Mesodermal cell (in vitro differentiated cells): ENCODE measurements around the gene PDE1A.

Experiments
- H3K27ac ChIP-seq: 2 replicates; pipeline ENCODE4 v1.7.0; 2013; ENCODE audit warnings: mild to moderate bottlenecking, low read depth, low read length, moderate library complexity; ENCODE audit not compliant: severe bottlenecking
- H3K36me3 ChIP-seq: 2 replicates; pipeline ENCODE4 v1.7.1; 2013; ENCODE audit warnings: mild to moderate bottlenecking, low read length, moderate library complexity; ENCODE audit not compliant: control insufficient read depth, insufficient read depth
- H3K4me1 ChIP-seq: one replicate; pipeline ENCODE4 v1.7.1; 2013; ENCODE audit warnings: mild to moderate bottlenecking, low read length; ENCODE audit not compliant: insufficient read depth, control insufficient read depth, poor library complexity, severe bottlenecking
- H3K4me3 ChIP-seq: 2 replicates; pipeline ENCODE4 v1.7.0; 2013; ENCODE audit warnings: low read length, control low read depth, mild to moderate bottlenecking; ENCODE audit not compliant: insufficient read depth, poor library complexity, severe bottlenecking; ENCODE audit errors: extremely low read depth
- H3K9me3 ChIP-seq: 2 replicates; pipeline ENCODE4 v1.7.1; 2013; ENCODE audit warnings: mild to moderate bottlenecking, low read length, moderate library complexity; ENCODE audit not compliant: control insufficient read depth
- WGBS, 2 experiments: methylation state at CpG; one replicate each; pipeline ENCODE4 v1.1.5; 2013; ENCODE audit warnings: missing lambda C conversion rate in 2 of 2; ENCODE audit not compliant: insufficient coverage in 2 of 2; 5-methylcytosine and 5-hydroxymethylcytosine counted together

PDE1A gene

GRCh38 chr2:182144041-182144775 is 282.6 kb downstream of the PDE1A start:
- Histone ChIP-seq H3K9me3 (no peaks in the 10 kb centered on the region), H3K27ac (peak overlapping the region; percentile 83)
- 82 to 93% methylated on average over 3 to 7 of the region's 7 CpGs for WGBS, 2 experiments

GRCh38 chr2:182142062-182142461 is 284.8 kb downstream of the PDE1A start:
- Histone ChIP-seq H3K36me3 (no peaks in the 10 kb centered on the region), H3K4me3 (no peak overlapping the region), H3K27ac (no peak overlapping the region), H3K9me3 (no peaks in the 10 kb centered on the region), H3K4me1 (peaks cover 10% of the 10 kb centered on the region)
- WGBS, 2 experiments: 92 to 96% methylated on average over 6 of the region's 6 CpGs

More at GRCh38 chr2:182144041-182144775, 282.6 kb downstream of the PDE1A start:
- H3K36me3 ChIP-seq: no peaks in the 10 kb centered on the region
- H3K4me3 ChIP-seq: no peak overlapping the region
- H3K4me1 ChIP-seq: peaks cover 10% of the 10 kb centered on the region

DNA sequence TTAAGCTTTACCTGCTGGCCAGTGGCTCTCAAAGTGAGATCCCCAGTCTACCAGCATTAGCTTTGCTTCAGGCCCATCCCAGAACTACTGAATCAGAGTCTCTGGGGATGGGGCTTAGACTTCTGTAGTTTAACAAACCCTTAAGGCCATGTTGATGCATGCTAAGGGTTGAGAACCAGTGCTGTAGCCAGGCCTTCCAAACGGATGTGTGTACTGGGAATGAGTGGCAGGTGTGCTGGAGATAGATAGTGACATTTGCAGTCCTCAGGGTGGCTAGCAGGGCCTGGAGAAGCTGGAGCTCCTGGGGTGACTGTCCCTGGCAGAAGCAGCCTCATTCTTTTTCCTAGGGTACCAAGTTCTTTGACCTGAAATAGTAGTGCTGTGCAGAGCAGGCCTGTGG is 292.6 kb downstream of the PDE1A start:
- Histone ChIP-seq H3K27ac (no peak overlapping the region), H3K9me3 (no peaks in the 10 kb centered on the region), H3K4me1 (no peaks in the 10 kb centered on the region), H3K36me3 (no peaks in the 10 kb centered on the region), H3K4me3 (no peak overlapping the region)
- 86 to 92% methylated on average over 1 of the region's 1 CpG for whole genome bisulfite sequencing, 2 experiments

- WGBS, 2 experiments: no CpG with 5 or more reads among the region's 1 CpG
These were observed 293.5 kb downstream of the PDE1A start for GRCh38 chr2:182133195-182133891.

DNA sequence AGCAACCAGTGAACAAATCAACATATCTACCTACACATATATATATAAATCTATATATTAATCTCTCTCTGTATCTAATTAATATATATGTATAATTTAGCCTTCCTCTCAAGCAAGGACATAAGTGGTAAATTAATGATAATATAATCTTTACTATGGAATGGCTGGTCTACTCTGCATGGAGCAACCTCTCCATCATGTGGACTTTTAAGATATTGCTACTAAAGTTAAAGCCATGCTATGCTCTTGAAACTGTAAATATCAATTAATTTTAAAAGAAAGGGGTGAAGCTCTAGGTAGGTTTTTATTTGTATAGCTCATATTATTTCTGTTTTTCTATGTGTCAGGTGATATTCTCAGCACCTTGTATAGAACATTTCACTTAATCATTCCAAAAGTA is 294.2 kb downstream of the PDE1A start:
- Histone ChIP-seq H3K4me1 (no peaks in the 10 kb centered on the region), H3K4me3 (no peak overlapping the region), H3K36me3 (no peaks in the 10 kb centered on the region), H3K27ac (no peak overlapping the region), H3K9me3 (no peaks in the 10 kb centered on the region)

More at GRCh38 chr2:182133195-182133891, 293.5 kb downstream of the PDE1A start:
- Histone ChIP-seq H3K27ac (no peak overlapping the region), H3K9me3 (no peaks in the 10 kb centered on the region), H3K36me3 (no peaks in the 10 kb centered on the region), H3K4me3 (no peak overlapping the region), H3K4me1 (no peaks in the 10 kb centered on the region)

DNA sequence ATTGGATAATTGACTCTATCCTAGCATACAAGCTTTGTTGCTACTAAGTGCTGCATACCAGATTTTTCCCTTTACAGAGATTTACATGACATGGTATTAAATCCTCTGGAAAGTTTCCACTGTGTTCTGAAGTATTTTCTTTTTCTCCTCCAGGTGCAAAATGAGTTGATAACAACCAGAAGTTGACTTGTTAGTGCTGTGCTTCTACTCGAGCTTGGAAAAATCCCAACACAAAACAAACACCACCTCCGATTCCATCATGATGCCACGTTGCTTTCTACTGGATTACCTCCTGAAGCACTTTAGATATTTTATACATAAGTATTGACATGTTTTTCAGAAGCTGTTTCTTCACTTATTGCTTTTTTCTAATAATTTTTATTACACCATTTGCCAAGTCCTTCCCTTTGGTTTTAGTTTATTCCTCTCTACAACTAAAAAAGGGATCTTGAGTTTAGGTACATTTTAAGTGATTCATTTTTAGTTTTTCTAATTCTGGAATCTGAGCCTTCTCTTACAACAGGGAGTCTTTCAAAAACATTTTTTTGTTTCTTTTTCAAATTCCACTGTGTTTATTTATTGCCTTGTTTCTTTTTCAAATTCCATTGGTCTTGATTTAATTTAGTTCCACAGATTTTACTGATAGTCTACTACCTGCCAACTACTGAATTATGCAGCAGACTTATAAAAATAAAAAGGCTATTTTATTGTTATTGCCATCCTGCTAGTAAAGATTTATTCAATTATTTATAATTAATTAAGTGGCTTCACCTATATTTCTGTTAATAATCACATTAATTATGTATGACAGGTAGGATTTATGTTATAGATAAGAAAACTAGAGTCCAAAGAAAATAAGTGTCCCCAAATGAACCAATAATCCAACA is 297.8 kb downstream of the PDE1A start:
- WGBS, 2 experiments: 100% methylated on average over 1 of the region's 3 CpGs; no CpG with 5 or more reads in 1 of the 2 experiments
- Histone ChIP-seq H3K4me3 (no peak overlapping the region), H3K9me3 (no peaks in the 10 kb centered on the region), H3K4me1 (no peaks in the 10 kb centered on the region), H3K36me3 (no peaks in the 10 kb centered on the region), H3K27ac (no peak overlapping the region)

DNA sequence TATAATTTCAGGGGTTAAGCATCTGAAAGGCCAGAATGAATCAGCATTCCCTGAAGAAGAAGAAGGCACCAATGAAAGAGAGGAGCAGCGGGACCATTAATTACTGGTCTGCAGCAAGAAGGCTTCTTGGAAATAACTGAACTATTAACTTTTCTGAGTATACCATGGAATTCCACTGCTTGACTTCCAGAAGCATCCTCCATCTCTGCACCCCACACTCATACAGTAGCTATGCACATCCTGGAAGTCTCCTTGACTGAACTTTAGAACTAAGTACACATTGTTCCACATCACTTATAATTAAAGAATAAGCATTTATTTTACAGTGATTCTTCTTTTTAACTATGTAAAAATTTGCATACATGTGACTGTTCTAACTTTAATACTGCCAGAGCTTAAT is 309.6 kb downstream of the PDE1A start:
- Histone ChIP-seq H3K27ac (no peak overlapping the region), H3K4me1 (no peaks in the 10 kb centered on the region), H3K9me3 (no peaks in the 10 kb centered on the region), H3K36me3 (no peaks in the 10 kb centered on the region), H3K4me3 (no peak overlapping the region)
- no CpG with 5 or more reads among the region's 1 CpG for WGBS, 2 experiments

- no peaks in the 10 kb centered on the region for H3K9me3 ChIP-seq
- H3K4me1 ChIP-seq: no peaks in the 10 kb centered on the region
- 100% methylated on average over 1 of the region's 2 CpGs; no CpG with 5 or more reads in 1 of the 2 experiments for WGBS, 2 experiments
- no peak overlapping the region for H3K27ac ChIP-seq
- H3K4me3 ChIP-seq: no peak overlapping the region
- no peaks in the 10 kb centered on the region for H3K36me3 ChIP-seq
These were observed 310.1 kb downstream of the PDE1A start for GRCh38 chr2:182116774-182117173.

DNA sequence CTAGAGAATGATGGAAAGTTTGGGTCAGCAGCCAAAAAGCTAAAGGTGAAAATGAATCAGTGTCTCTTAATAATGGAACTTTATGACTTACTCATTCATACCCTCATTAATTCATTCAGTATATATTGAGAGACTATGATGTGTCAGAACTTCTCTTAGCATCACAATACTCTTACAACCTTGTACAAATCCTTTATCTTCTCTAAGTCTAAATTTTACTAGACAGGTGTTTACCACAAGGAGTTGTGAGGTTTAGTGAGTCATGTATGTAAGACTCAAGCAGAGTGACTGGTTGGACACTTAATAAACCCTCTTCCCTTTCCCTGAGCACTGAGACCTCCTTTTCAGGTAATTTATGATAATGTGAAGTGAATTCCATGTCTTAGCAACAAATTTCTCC is 311.6 kb downstream of the PDE1A start:
- Histone ChIP-seq H3K4me3 (no peak overlapping the region), H3K36me3 (no peaks in the 10 kb centered on the region), H3K9me3 (no peaks in the 10 kb centered on the region), H3K4me1 (no peaks in the 10 kb centered on the region), H3K27ac (no peak overlapping the region)

DNA sequence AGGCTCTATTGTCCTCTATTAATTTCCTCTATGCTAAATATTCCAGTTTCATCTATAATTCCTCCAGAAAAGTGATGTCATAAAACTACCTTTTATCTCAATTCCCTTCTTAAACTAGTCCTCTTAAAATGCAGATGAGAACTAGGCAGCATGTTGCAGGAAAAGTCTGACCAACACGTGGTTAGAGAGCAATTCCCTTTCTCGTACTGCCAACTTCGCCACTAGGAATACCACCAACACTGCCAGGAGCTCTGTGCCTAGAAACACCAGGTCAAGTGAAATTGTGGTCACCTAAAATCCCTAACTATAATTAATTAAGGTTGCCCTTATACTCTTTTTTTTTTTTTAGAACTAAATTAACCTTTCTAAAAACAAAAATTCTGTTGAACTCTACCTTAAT is 313.5 kb downstream of the PDE1A start:
- no peaks in the 10 kb centered on the region for H3K9me3 ChIP-seq
- no peaks in the 10 kb centered on the region for H3K36me3 ChIP-seq
- 78% methylated on average over 3 of the region's 3 CpGs; no CpG with 5 or more reads in 1 of the 2 experiments for WGBS, 2 experiments
- H3K4me3 ChIP-seq: no peak overlapping the region
- no peaks in the 10 kb centered on the region for H3K4me1 ChIP-seq
- no peak overlapping the region for H3K27ac ChIP-seq
